Heart right ventricle (tissue), 16 donors: Measurements from ENCODE around the gene PTPRM. TPM values are rescaled to one million over a fixed set of nuclear protein-coding genes. Genes with fewer than 3 reads are reported as not detected.

Experiments
- ATAC-seq, 8 donors: fragments of 200-7000 bp; cut with Tn5 transposase; one replicate each; pipeline ENCODE4 v1.9.1; 2020; ENCODE audit warnings: mild to moderate bottlenecking in 8 of 8, moderate library complexity in 8 of 8, moderate number of reproducible peaks in 1 of 8
- DNase-seq, 2 donors: peaks; one replicate each; pipeline ENCODE4 v3.0.0-alpha.2; 2020
- H3K27ac ChIP-seq, 10 donors: fragments of 200-600 bp; sonication (generic) in 2 of 10; one replicate each; pipeline versions ENCODE4 v1.5.0 to v1.8.0; 2020 to 2022; ENCODE audit warnings: mild to moderate bottlenecking in 3 of 10
- H3K27me3 ChIP-seq, 7 donors: fragments of 200-600 bp; one replicate each; pipeline ENCODE4 v1.8.0; 2021 to 2022; ENCODE audit warnings: mild to moderate bottlenecking in 2 of 7
- H3K36me3 ChIP-seq, 9 donors: fragments of 200-600 bp; sonication (generic) in 1 of 9; one replicate each; pipeline versions ENCODE4 v1.5.0 to v1.8.0; 2020 to 2022; ENCODE audit warnings: mild to moderate bottlenecking in 2 of 9
- H3K4me1 ChIP-seq, 9 donors: fragments of 200-600 bp; sonication (generic) in 1 of 9; one replicate each; pipeline versions ENCODE4 v1.5.0 to v1.8.0; 2020 to 2022; ENCODE audit warnings: mild to moderate bottlenecking in 4 of 9
- H3K4me3 ChIP-seq, 10 donors: fragments of 200-600 bp; sonication (generic) in 2 of 10; one replicate each; pipeline versions ENCODE4 v1.5.0 to v1.8.0; 2020 to 2022; ENCODE audit warnings: mild to moderate bottlenecking in 7 of 10, moderate library complexity in 2 of 10
- H3K9me3 ChIP-seq, 11 donors: fragments of 200-600 bp in 10 of 11; sonication (generic) in 2 of 11; one replicate each; pipeline versions ENCODE4 v1.5.0 to v1.8.0; 2013 to 2022; ENCODE audit warnings: mild to moderate bottlenecking in 2 of 11, control low read depth in 1 of 11, moderate library complexity in 1 of 11
- CTCF ChIP-seq, 9 donors: fragments of 200-600 bp; sonication (generic) in 2 of 9; IDR thresholded peaks; one replicate each; pipeline versions ENCODE4 v1.5.0 to v1.8.0; 2021 to 2022; ENCODE audit warnings: antibody characterized with exemption in 9 of 9, mild to moderate bottlenecking in 5 of 9, moderate library complexity in 1 of 9
- WGBS, 2 donors: extraction: QIAGEN DNeasy Blood & Tissue Kit; methylation state at CpG; one replicate each; pipeline ENCODE4 v1.1.7; 2013; ENCODE audit warnings: inconsistent platforms in 1 of 2; 5-methylcytosine and 5-hydroxymethylcytosine counted together
- intact Hi-C, 10 donors: fragments of 100-400 bp; cut with DNase I; formaldehyde crosslinking; loops; one replicate each; pipeline versions ENCODE4 v1.11.1 to v1.14.2; 2022
- polyA plus RNA-seq, 2 donors: library from polyadenylated mRNA; stranded (reverse); fragments of 200-250 nt; gene quantifications; one replicate each; pipeline ENCODE4 v1.2.3, GENCODE V29; 2013
- total RNA-seq, 10 donors: library from RNA; stranded (reverse); fragmentation: NEBNext Ultra II Directional in 3 of 10; extraction: Animal tissue kit (Norgen Biotek cat#: 25700) in 3 of 10; gene quantifications; one replicate each; pipeline versions ENCODE4 v1.2.1 to v1.2.4, GENCODE V29; 2021 to 2023
- donor health status: Arrhythmogenic right ventricular cardiomyopathy.
- donor health status: ischemic (EF 13 %, LVEDD 7.1; RV severe dilation, severe dysfunction).
- donor health status: healthy with polysubstance abuse.
- donor health status: DM: no; HTN: yes; CAD: no.
- donor health status: DM: no; HTN: no; CAD: no.
- donor health status: ischemic (EF 25% LVEDD 6.9; RV normal size, moderate dysfunction).
- donor health status: ischemic (EF 25% LVEDD 5.7; RV mildly dilated, moderate dysfunction).
- donor health status: healthy.
- donor health status: DM: yes; HTN: yes; CAD: no.
- donor health status: Ischemic cardiomyopathy.
- donor health status: ischemic (EF 35%, LVEDD 5.7; RV mildly dilated, moderate dysfunction).
- donor health status: nonischemic (EF 11% LVEDD 7.7; RV severe dilation, severe dysfunction).
- donor health status: DM: yes; HTN: yes; CAD: no.
- donor health status: PGD.
- donor health status: ischemic (EF 29% LVEDD 5.4; RV normal size, mild dysfunction).
- donor health status: nonischemic (EF 23%, LVEDD 6.1; RV moderate dilation, normal function).

The PTPRM gene
- total and polyA plus RNA-seq, 12 donors: 81.7 to 170 (median 132) TPM

DNA sequence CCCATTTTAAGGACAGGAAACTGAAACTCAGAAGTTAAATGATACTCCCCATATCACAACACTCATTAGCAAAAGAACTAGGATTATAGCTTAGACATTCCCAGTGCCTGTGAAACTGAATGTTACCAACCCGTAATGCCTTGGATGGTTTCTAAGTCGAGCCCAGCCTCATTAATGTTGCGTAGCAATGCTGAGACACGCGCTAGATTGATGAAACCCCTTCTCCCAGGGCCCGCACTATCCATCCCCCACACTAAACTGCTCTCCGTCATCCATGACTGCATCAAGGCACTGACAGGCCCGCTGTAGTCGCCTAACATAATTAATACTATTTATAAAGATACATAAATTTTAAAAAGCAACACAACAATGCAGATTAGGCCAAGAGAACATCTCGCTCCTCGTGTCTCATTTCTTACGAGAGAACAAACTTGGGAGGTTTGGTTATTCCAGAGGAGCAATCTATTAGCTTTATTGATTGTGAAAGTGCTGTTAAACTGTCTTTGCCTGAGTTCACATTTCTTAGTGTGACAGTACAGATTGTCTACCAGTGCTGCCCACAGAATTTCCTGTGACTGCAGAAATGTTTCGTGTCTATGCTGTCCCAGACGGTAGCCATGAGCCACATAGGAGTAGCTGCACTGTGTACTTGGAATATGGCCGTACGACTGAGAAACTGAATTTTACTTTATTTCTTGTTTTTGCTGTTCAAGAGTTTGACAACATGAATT is 729.9 kb downstream of the PTPRM start:
- ATAC-seq (no peak), DNase-seq (no peak)
- intact Hi-C loops: loop anchor here in 1 of 10 donors (10.0 kb wide), 1 partner anchor 68 kb away; no protein-coding TSS in a partner anchor
- peaks cover 0 to 74% (median 14%) of the 10 kb centered on the region in 9 donors for H3K36me3 ChIP-seq
- H3K4me1 ChIP-seq: peaks cover 0 to 8% (median 0%) of the 10 kb centered on the region in 9 donors
- no peak overlapping the region for H3K4me3 ChIP-seq
- H3K9me3 ChIP-seq: no peaks in the 10 kb centered on the region
- H3K27ac ChIP-seq: no peak overlapping the region
- H3K27me3 ChIP-seq: no peaks in the 10 kb centered on the region
- TF ChIP-seq CTCF (IDR thresholded peaks at IDR 0.05): no peak
- WGBS, 2 donors: 95 to 96% methylated on average over 16 of the region's 16 CpGs

DNA sequence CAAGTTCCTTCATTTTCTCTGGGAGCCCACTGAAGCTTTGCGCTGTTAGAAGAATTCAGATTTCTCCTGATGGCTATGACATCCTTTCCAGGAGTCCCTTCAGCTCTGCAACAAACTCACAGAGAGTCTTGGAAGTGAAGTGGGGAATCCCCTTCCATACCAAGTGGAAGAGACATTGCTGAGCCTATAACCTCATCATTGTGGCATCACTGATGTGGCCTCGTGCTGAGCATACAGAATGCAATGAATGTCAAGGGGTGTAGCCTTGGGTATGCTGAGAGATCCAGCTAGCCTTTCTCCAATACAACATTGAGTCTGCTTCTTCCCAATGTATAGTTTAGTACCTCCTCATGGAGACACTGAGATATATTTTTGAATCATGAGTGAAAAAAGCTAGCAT is 731.1 kb downstream of the PTPRM start:
- no peak for DNase-seq
- H3K36me3 ChIP-seq: peaks cover 0 to 74% (median 14%) of the 10 kb centered on the region in 9 donors
- H3K4me3 ChIP-seq: no peak overlapping the region
- 97 to 100% methylated on average over 2 of the region's 2 CpGs for WGBS, 2 donors
- H3K9me3 ChIP-seq: no peaks in the 10 kb centered on the region
- TF ChIP-seq CTCF (IDR thresholded peaks at IDR 0.05): no peak
- peaks cover 0 to 8% (median 0%) of the 10 kb centered on the region in 9 donors for H3K4me1 ChIP-seq
- no peak overlapping the region for H3K27ac ChIP-seq
- H3K27me3 ChIP-seq: no peaks in the 10 kb centered on the region
- intact Hi-C loops: loop anchor here in 1 of 10 donors (10.0 kb wide), 1 partner anchor 67 kb away; no protein-coding TSS in a partner anchor
- ATAC-seq: no peak

GRCh38 chr18:8299054-8299980 is 732.2 kb downstream of the PTPRM start:
- Histone ChIP-seq H3K36me3 (peaks cover 0 to 84% (median 14%) of the 10 kb centered on the region in 9 donors), H3K4me3 (no peak overlapping the region), H3K27me3 (no peaks in the 10 kb centered on the region), H3K9me3 (no peaks in the 10 kb centered on the region), H3K4me1 (peaks cover 0 to 8% (median 0%) of the 10 kb centered on the region in 9 donors), H3K27ac (no peak overlapping the region)
- no peak for ATAC-seq
- intact Hi-C loops: loop anchor here in 1 of 10 donors (10.0 kb wide), 1 partner anchor 65 kb away; no protein-coding TSS in a partner anchor
- TF ChIP-seq CTCF (IDR thresholded peaks at IDR 0.05): no peak
- no peak for DNase-seq
- 83 to 91% methylated on average over 8 of the region's 8 CpGs for whole genome bisulfite sequencing, 2 donors

DNA sequence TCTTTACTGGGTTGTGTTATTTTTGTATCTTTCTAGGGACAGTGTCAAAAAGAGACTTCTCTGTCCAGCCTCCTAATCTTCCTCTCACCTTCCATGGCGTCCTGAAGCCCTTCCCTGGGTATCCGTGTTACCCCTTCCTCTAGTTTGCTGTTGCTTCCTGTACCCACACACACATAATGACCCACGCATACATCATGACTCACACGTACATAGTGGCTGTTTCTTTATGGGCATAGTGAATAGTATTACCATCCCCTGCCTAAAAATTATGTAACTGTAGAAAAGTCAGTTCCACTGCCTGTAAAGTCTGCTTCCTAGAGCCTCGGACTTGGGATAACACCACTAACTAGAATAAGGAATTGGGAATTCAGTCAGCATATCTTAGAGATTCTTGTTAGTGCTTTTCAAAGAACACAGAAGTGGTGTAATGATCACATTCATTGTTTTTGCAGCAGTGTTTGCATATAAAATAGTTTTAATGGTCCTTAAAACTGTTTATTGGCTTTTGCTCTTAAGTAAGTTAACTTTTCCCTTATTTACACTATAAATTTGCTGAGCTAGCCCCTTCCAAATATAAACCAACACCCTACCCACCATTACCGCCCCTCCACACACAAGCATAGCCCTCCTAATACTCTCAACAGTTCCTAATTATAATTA is 733.8 kb downstream of the PTPRM start:
- H3K27me3 ChIP-seq: no peaks in the 10 kb centered on the region
- peaks cover 0 to 75% (median 14%) of the 10 kb centered on the region in 9 donors for H3K36me3 ChIP-seq
- no peaks in the 10 kb centered on the region for H3K9me3 ChIP-seq
- ATAC-seq (no peak), DNase-seq (no peak)
- peaks cover 0 to 8% (median 0%) of the 10 kb centered on the region in 9 donors for H3K4me1 ChIP-seq
- intact Hi-C loops: no loop called here
- no peak for TF ChIP-seq CTCF (IDR thresholded peaks at IDR 0.05)
- H3K4me3 ChIP-seq: no peak overlapping the region
- WGBS, 2 donors: 91 to 92% methylated on average over 6 of the region's 6 CpGs
- H3K27ac ChIP-seq: no peak overlapping the region
